Measurements from ENCODE around the gene FOXF2.
"Not testable (repeated sequence)": the region's sequence is repeated elsewhere in the genome, so short reads cannot be mapped to it uniquely, and the experiment has no call there.

GRCh38 chr6:1355068-1355467 lies 34.3 kb upstream of the FOXF2 start:
- TF ChIP-seq POLR2A, CTCF (IDR thresholded peaks at IDR 0.05): not testable (repeated sequence)

All from ovary (tissue), 3 donors.